ENCODE data around the gene CRISPLD2. TPM values are rescaled to one million over a fixed set of nuclear protein-coding genes. Genes with fewer than 3 reads are reported as not detected.
"Not testable (repeated sequence)": the region's sequence is repeated elsewhere in the genome, so short reads cannot be mapped to it uniquely, and the experiment has no call there.

CRISPLD2 gene
- total RNA-seq, 1 experiment from 2014 or later, result 2.0 TPM

GRCh38 chr16:84929421-84930297 is 109.9 kb downstream of the CRISPLD2 start:
- peak; percentile 69 for DNase-seq
- no peaks in the 10 kb centered on the region for H3K27me3 ChIP-seq (ENCODE audit: control insufficient read depth, insufficient read depth, low read length)
- H3K36me3 ChIP-seq (replicated peaks; ENCODE audit: control insufficient read depth, insufficient read depth, low read length), result no peaks in the 10 kb centered on the region
- H3K4me3 ChIP-seq (ENCODE audit: insufficient read depth, low read depth, low read length), result no peak overlapping the region

GRCh38 chr16:84930298-84931106 is 110.7 kb downstream of the CRISPLD2 start:
- Histone ChIP-seq H3K36me3 (replicated peaks; ENCODE audit: control insufficient read depth, insufficient read depth, low read length) (no peaks in the 10 kb centered on the region), H3K4me3 (ENCODE audit: insufficient read depth, low read depth, low read length) (no peak overlapping the region), H3K27me3 (ENCODE audit: control insufficient read depth, insufficient read depth, low read length) (no peaks in the 10 kb centered on the region)
- DNase-seq, result no peak

GRCh38 chr16:84931107-84931494 is 111.3 kb downstream of the CRISPLD2 start:
- no peaks in the 10 kb centered on the region for H3K36me3 ChIP-seq (replicated peaks; ENCODE audit: control insufficient read depth, insufficient read depth, low read length)
- no peaks in the 10 kb centered on the region for H3K27me3 ChIP-seq (ENCODE audit: control insufficient read depth, insufficient read depth, low read length)
- DNase-seq, result no peak
- no peak overlapping the region for H3K4me3 ChIP-seq (ENCODE audit: insufficient read depth, low read depth, low read length)

GRCh38 chr16:84931506-84931905 is 111.7 kb downstream of the CRISPLD2 start:
- H3K27me3 ChIP-seq (ENCODE audit: control insufficient read depth, insufficient read depth, low read length), result no peaks in the 10 kb centered on the region
- no peak overlapping the region for H3K4me3 ChIP-seq (ENCODE audit: insufficient read depth, low read depth, low read length)
- no peak for DNase-seq
- H3K36me3 ChIP-seq (replicated peaks; ENCODE audit: control insufficient read depth, insufficient read depth, low read length), result no peaks in the 10 kb centered on the region

GRCh38 chr16:84932681-84933080 is 112.9 kb downstream of the CRISPLD2 start:
- Histone ChIP-seq H3K36me3 (replicated peaks; ENCODE audit: control insufficient read depth, insufficient read depth, low read length) (no peaks in the 10 kb centered on the region), H3K4me3 (ENCODE audit: insufficient read depth, low read depth, low read length) (no peak overlapping the region), H3K27me3 (ENCODE audit: control insufficient read depth, insufficient read depth, low read length) (no peaks in the 10 kb centered on the region)
- DNase-seq, result no peak

- Histone ChIP-seq H3K4me3 (ENCODE audit: insufficient read depth, low read depth, low read length) (no peak overlapping the region), H3K36me3 (replicated peaks; ENCODE audit: control insufficient read depth, insufficient read depth, low read length) (no peaks in the 10 kb centered on the region), H3K27me3 (ENCODE audit: control insufficient read depth, insufficient read depth, low read length) (no peaks in the 10 kb centered on the region)
- peak; percentile 64 for DNase-seq
Measured at GRCh38 chr16:84933774-84934631, 114.2 kb downstream of the CRISPLD2 start.

- Histone ChIP-seq H3K27me3 (ENCODE audit: control insufficient read depth, insufficient read depth, low read length) (no peaks in the 10 kb centered on the region), H3K4me3 (ENCODE audit: insufficient read depth, low read depth, low read length) (no peak overlapping the region), H3K36me3 (replicated peaks; ENCODE audit: control insufficient read depth, insufficient read depth, low read length) (no peaks in the 10 kb centered on the region)
- DNase-seq, result no peak
Measured at GRCh38 chr16:84937196-84938005, 117.6 kb downstream of the CRISPLD2 start.

- not testable (repeated sequence) for H3K27me3 ChIP-seq (ENCODE audit: control insufficient read depth, insufficient read depth, low read length); H3K36me3 ChIP-seq (replicated peaks; ENCODE audit: control insufficient read depth, insufficient read depth, low read length); H3K4me3 ChIP-seq (ENCODE audit: insufficient read depth, low read depth, low read length); DNase-seq
Measured at GRCh38 chr16:84938616-84939015, 118.8 kb downstream of the CRISPLD2 start.

- Histone ChIP-seq H3K27me3 (ENCODE audit: control insufficient read depth, insufficient read depth, low read length) (no peaks in the 10 kb centered on the region), H3K36me3 (replicated peaks; ENCODE audit: control insufficient read depth, insufficient read depth, low read length) (no peaks in the 10 kb centered on the region), H3K4me3 (ENCODE audit: insufficient read depth, low read depth, low read length) (no peak overlapping the region)
- peak; percentile 68 for DNase-seq
Measured at GRCh38 chr16:84940670-84941551, 121.1 kb downstream of the CRISPLD2 start.

GRCh38 chr16:84941921-84942320 is 122.1 kb downstream of the CRISPLD2 start:
- no peaks in the 10 kb centered on the region for H3K27me3 ChIP-seq (ENCODE audit: control insufficient read depth, insufficient read depth, low read length)

GRCh38 chr16:84942786-84943185 is 123.0 kb downstream of the CRISPLD2 start:
- no peaks in the 10 kb centered on the region for H3K36me3 ChIP-seq (replicated peaks; ENCODE audit: control insufficient read depth, insufficient read depth, low read length)
- no peak for DNase-seq
- H3K4me3 ChIP-seq (ENCODE audit: insufficient read depth, low read depth, low read length), result no peak overlapping the region
- H3K27me3 ChIP-seq (ENCODE audit: control insufficient read depth, insufficient read depth, low read length), result no peaks in the 10 kb centered on the region

More at GRCh38 chr16:84941921-84942320, 122.1 kb downstream of the CRISPLD2 start:
- peak; percentile 42 for DNase-seq
- H3K36me3 ChIP-seq (replicated peaks; ENCODE audit: control insufficient read depth, insufficient read depth, low read length), result no peaks in the 10 kb centered on the region
- H3K4me3 ChIP-seq (ENCODE audit: insufficient read depth, low read depth, low read length), result no peak overlapping the region

- DNase-seq, result no peak
- no peak overlapping the region for H3K4me3 ChIP-seq (ENCODE audit: insufficient read depth, low read depth, low read length)
Measured at GRCh38 chr16:84943620-84944019, 123.8 kb downstream of the CRISPLD2 start.

GRCh38 chr16:84947022-84947421 is 127.2 kb downstream of the CRISPLD2 start:
- no peak overlapping the region for H3K4me3 ChIP-seq (ENCODE audit: insufficient read depth, low read depth, low read length)
- no peak for DNase-seq
- H3K36me3 ChIP-seq (replicated peaks; ENCODE audit: control insufficient read depth, insufficient read depth, low read length), result no peaks in the 10 kb centered on the region
- H3K27me3 ChIP-seq (ENCODE audit: control insufficient read depth, insufficient read depth, low read length), result no peaks in the 10 kb centered on the region

More at GRCh38 chr16:84943620-84944019, 123.8 kb downstream of the CRISPLD2 start:
- no peaks in the 10 kb centered on the region for H3K27me3 ChIP-seq (ENCODE audit: control insufficient read depth, insufficient read depth, low read length)
- H3K36me3 ChIP-seq (replicated peaks; ENCODE audit: control insufficient read depth, insufficient read depth, low read length), result no peaks in the 10 kb centered on the region

Data from H7 (cell line).